D341Med (cell line): Measurements from ENCODE around the gene OAS1.

Source experiments
- DNase-seq: peaks from one replicate; pipeline ENCODE4 v3.0.0; 2012; ENCODE audit warnings: low spot score

Gene OAS1

GRCh38 chr12:112967306-112967705, 60.5 kb downstream of the OAS1 start:
- DNase-seq = no peak

GRCh38 chr12:112967858-112968257, 61.1 kb downstream of the OAS1 start:
- DNase-seq = no peak
